HepG2 (cell line): ENCODE results near the gene CORO7. TPM values are rescaled to one million over a fixed set of nuclear protein-coding genes. Genes with fewer than 3 reads are reported as not detected.

ENCODE experiments used
- FOXM1 ChIP-seq: sonication (generic); formaldehyde crosslinking; IDR thresholded peaks from 2 replicates; pipeline ENCODE4 v1.5.0; 2020; ENCODE audit warnings: missing genetic modification reagents
- KLF16 ChIP-seq, 2 experiments: sonication (generic) in 1 of 2; formaldehyde crosslinking in 1 of 2; IDR thresholded peaks; 2 replicates each; pipeline versions ENCODE4 v1.6.1 to v1.8.0; 2016 to 2023; ENCODE audit warnings: missing genetic modification reagents in 2 of 2, missing compliant biosample characterization in 1 of 2
- PRMT3 ChIP-seq: sonication (generic); formaldehyde crosslinking; IDR thresholded peaks from 2 replicates; pipeline ENCODE4 v1.8.1; 2022; ENCODE audit warnings: low read depth, mild to moderate bottlenecking, moderate library complexity, missing genetic modification reagents, borderline replicate concordance
- SMAD9 ChIP-seq: sonication (generic); formaldehyde crosslinking; IDR thresholded peaks from 2 replicates; pipeline ENCODE4 v1.5.1; 2020; ENCODE audit warnings: mild to moderate bottlenecking, missing genetic modification reagents
- YEATS4 ChIP-seq: sonication (generic); formaldehyde crosslinking; IDR thresholded peaks from 2 replicates; pipeline ENCODE4 v1.4.0; 2020; ENCODE audit warnings: missing genetic modification reagents, borderline replicate concordance
- ZFP41 ChIP-seq: sonication (generic); formaldehyde crosslinking; IDR thresholded peaks from 2 replicates; pipeline ENCODE4 v1.4.0; 2020; ENCODE audit warnings: mild to moderate bottlenecking, missing genetic modification reagents, borderline replicate concordance
- ZMYM2 ChIP-seq: sonication (generic); formaldehyde crosslinking; IDR thresholded peaks from 2 replicates; pipeline ENCODE4 v1.8.0; 2022; ENCODE audit warnings: mild to moderate bottlenecking, missing genetic modification reagents
- ZNF468 ChIP-seq: sonication (generic); formaldehyde crosslinking; IDR thresholded peaks from 2 replicates; pipeline ENCODE4 v1.8.0; 2022; ENCODE audit warnings: mild to moderate bottlenecking, moderate library complexity, missing genetic modification reagents
- ZNF709 ChIP-seq: sonication (generic); formaldehyde crosslinking; IDR thresholded peaks from 2 replicates; pipeline ENCODE4 v1.5.0; 2020; ENCODE audit warnings: mild to moderate bottlenecking, missing genetic modification reagents
- ZNF780A ChIP-seq: sonication (generic); formaldehyde crosslinking; IDR thresholded peaks from 2 replicates; pipeline ENCODE4 v1.8.0; 2022; ENCODE audit warnings: mild to moderate bottlenecking, missing genetic modification reagents, moderate library complexity
- polyA plus RNA-seq, 8 experiments: library from polyadenylated mRNA; depleted of rRNA in 3 of 8; stranded (reverse) in 7 of 8; unstranded in 1 of 8; fragments of >200 nt; fragmentation: Illumina TruSeq in 4 of 8; extraction: Trizol in 4 of 8; gene quantifications; 2 replicates each; pipeline versions ENCODE4 v1.2.1 to v1.2.3, GENCODE V29; 2011 to 2016; ENCODE audit warnings: low read depth in 4 of 8, missing spikeins in 1 of 8, mixed read lengths in 1 of 8; ENCODE audit not compliant: insufficient read depth in 1 of 8
- total RNA-seq, 5 experiments: library from RNA; depleted of rRNA; stranded (reverse); fragments of >200 nt; fragmentation: Illumina TruSeq; extraction: Trizol; gene quantifications; 2 replicates each; pipeline ENCODE4 v1.2.3, GENCODE V29; 2016; ENCODE audit warnings: low read depth in 1 of 5
- TF ChIP-seq, protein P1 (sequence below): sonication (generic); formaldehyde crosslinking; IDR thresholded peaks from 2 replicates; pipeline ENCODE4 v1.8.0; 2022; ENCODE audit warnings: low read depth, missing genetic modification reagents
- TF ChIP-seq, protein P2 (sequence below), 2 experiments: sonication (generic) in 1 of 2; formaldehyde crosslinking in 1 of 2; IDR thresholded peaks; 2 replicates each; pipeline versions ENCODE4 v1.4.0 to v1.6.1; 2016 to 2020; ENCODE audit warnings: borderline replicate concordance in 1 of 2, low read depth in 1 of 2, mild to moderate bottlenecking in 1 of 2, missing genetic modification reagents in 1 of 2
- TF ChIP-seq, protein P3 (sequence below): sonication (generic); formaldehyde crosslinking; IDR thresholded peaks from 2 replicates; pipeline ENCODE4 v1.5.0; 2020; ENCODE audit warnings: missing genetic modification reagents, mild to moderate bottlenecking, borderline replicate concordance
- TF ChIP-seq, protein P4 (sequence below): sonication (generic); formaldehyde crosslinking; IDR thresholded peaks from 2 replicates; pipeline ENCODE4 v1.5.0; 2020; ENCODE audit warnings: missing genetic modification reagents
- TF ChIP-seq, protein P5 (sequence below): conservative IDR thresholded peaks from 2 replicates; pipeline ENCODE4 v1.6.1; 2018; ENCODE audit warnings: missing genetic modification reagents
- TF ChIP-seq, protein P6 (sequence below): sonication (generic); formaldehyde crosslinking; IDR thresholded peaks from 2 replicates; pipeline ENCODE4 v1.4.0; 2020; ENCODE audit warnings: missing genetic modification reagents

Gene CORO7
- total and polyA plus RNA-seq, 2 of the 13 experiments (the other 11 are each of a cell fraction or from before 2014, with no cell fraction given): 9.9 to 14.3 TPM

DNA sequence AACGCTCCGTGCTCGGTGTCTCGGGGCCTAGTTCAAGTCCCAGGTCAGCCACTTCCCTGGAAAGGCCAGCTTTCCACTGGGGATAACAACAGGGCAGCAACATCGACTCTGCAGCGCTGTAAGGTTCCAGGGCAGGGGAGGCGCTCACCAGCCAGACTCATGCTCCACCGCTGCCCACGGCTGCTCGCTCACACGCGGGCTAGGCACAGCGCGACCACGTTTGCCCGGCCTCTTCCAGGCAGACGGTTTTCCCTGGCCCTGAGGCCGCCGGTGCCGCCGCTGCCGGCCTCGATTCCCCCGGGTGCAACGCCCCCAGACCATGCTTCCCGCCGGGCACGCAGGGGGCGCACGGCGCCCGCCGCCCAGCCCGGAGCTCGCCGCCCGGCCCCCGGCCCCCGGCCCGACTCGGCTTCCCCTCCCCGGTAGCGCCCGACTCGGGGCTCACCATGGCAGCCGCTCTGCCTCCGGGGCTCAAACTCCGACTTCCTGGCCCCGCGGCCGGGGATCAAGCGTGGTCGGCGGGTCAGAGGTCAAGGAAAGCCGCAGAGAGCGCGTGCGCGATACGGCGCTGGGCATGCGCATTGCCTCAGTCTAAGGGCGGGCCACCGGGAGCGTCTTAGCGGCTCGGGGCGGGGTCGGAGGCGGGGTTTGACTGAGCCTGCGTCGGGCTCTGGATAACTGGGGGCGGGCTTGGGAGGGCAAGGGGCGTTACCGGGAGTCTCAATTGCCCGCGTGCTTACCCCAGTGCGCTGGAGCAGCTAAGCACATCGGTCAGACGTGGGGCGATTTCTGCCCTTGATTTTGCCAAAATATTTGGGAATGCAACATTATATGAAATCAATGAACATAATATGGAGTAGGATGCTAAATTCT is 65.4 kb downstream of the CORO7 start, which contains the start of gene PAM16 (continued):
- TF ChIP-seq, protein P1, sequence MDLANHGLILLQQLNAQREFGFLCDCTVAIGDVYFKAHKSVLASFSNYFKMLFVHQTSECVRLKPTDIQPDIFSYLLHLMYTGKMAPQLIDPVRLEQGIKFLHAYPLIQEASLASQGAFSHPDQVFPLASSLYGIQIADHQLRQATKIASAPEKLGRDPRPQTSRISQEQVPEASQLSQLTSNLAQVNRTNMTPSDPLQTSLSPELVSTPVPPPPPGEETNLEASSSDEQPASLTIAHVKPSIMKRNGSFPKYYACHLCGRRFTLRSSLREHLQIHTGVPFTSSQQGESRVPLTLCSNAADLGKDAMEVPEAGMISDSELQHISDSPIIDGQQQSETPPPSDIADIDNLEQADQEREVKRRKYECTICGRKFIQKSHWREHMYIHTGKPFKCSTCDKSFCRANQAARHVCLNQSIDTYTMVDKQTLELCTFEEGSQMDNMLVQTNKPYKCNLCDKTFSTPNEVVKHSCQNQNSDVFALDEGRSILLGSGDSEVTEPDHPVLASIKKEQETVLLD (CRISPR knock-in tag): no peak
- TF ChIP-seq, protein P2, sequence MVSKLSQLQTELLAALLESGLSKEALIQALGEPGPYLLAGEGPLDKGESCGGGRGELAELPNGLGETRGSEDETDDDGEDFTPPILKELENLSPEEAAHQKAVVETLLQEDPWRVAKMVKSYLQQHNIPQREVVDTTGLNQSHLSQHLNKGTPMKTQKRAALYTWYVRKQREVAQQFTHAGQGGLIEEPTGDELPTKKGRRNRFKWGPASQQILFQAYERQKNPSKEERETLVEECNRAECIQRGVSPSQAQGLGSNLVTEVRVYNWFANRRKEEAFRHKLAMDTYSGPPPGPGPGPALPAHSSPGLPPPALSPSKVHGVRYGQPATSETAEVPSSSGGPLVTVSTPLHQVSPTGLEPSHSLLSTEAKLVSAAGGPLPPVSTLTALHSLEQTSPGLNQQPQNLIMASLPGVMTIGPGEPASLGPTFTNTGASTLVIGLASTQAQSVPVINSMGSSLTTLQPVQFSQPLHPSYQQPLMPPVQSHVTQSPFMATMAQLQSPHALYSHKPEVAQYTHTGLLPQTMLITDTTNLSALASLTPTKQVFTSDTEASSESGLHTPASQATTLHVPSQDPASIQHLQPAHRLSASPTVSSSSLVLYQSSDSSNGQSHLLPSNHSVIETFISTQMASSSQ (IDR thresholded peaks at IDR 0.05; ENCODE audit: low read depth): no peak
- TF ChIP-seq, protein P2 (CRISPR knock-in tag; IDR thresholded peaks at IDR 0.05; ENCODE audit: borderline replicate concordance): no peak
- TF ChIP-seq ZNF780A (CRISPR knock-in tag): no peak
- TF ChIP-seq, protein P3, sequence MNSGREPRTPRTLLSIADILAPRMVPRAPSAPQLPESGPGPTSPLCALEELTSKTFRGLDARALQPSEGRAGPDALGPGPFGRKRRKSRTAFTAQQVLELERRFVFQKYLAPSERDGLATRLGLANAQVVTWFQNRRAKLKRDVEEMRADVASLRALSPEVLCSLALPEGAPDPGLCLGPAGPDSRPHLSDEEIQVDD: peak; percentile 73; the same call in 1 of the 2 replicates
- TF ChIP-seq ZMYM2 (CRISPR knock-in tag): peak; percentile 13; the same call in 1 of the 2 replicates
- no peak for TF ChIP-seq FOXM1 (CRISPR knock-in tag)
- no peak for TF ChIP-seq SMAD9
- TF ChIP-seq, protein P4, sequence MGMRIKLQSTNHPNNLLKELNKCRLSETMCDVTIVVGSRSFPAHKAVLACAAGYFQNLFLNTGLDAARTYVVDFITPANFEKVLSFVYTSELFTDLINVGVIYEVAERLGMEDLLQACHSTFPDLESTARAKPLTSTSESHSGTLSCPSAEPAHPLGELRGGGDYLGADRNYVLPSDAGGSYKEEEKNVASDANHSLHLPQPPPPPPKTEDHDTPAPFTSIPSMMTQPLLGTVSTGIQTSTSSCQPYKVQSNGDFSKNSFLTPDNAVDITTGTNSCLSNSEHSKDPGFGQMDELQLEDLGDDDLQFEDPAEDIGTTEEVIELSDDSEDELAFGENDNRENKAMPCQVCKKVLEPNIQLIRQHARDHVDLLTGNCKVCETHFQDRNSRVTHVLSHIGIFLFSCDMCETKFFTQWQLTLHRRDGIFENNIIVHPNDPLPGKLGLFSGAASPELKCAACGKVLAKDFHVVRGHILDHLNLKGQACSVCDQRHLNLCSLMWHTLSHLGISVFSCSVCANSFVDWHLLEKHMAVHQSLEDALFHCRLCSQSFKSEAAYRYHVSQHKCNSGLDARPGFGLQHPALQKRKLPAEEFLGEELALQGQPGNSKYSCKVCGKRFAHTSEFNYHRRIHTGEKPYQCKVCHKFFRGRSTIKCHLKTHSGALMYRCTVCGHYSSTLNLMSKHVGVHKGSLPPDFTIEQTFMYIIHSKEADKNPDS (CRISPR knock-in tag): 0 out of 2 replicates have a peak, but pooled peaks have one; percentile 71
- TF ChIP-seq, protein P5, sequence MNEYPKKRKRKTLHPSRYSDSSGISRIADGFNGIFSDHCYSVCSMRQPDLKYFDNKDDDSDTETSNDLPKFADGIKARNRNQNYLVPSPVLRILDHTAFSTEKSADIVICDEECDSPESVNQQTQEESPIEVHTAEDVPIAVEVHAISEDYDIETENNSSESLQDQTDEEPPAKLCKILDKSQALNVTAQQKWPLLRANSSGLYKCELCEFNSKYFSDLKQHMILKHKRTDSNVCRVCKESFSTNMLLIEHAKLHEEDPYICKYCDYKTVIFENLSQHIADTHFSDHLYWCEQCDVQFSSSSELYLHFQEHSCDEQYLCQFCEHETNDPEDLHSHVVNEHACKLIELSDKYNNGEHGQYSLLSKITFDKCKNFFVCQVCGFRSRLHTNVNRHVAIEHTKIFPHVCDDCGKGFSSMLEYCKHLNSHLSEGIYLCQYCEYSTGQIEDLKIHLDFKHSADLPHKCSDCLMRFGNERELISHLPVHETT: no peak; the same call in 1 of the 2 replicates
- peak in 1 of 2 experiments; percentile 51; a peak in 1 of 4 replicates for TF ChIP-seq KLF16 (CRISPR knock-in tag; IDR thresholded peaks at IDR 0.05)
- no peak for TF ChIP-seq ZNF468 (CRISPR knock-in tag)
- no peak for TF ChIP-seq ZFP41 (CRISPR knock-in tag)
- peak; percentile 73; the same call in 1 of the 2 replicates for TF ChIP-seq YEATS4 (CRISPR knock-in tag)
- TF ChIP-seq, protein P6, sequence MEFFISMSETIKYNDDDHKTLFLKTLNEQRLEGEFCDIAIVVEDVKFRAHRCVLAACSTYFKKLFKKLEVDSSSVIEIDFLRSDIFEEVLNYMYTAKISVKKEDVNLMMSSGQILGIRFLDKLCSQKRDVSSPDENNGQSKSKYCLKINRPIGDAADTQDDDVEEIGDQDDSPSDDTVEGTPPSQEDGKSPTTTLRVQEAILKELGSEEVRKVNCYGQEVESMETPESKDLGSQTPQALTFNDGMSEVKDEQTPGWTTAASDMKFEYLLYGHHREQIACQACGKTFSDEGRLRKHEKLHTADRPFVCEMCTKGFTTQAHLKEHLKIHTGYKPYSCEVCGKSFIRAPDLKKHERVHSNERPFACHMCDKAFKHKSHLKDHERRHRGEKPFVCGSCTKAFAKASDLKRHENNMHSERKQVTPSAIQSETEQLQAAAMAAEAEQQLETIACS (CRISPR knock-in tag): peak; percentile 39; the same call in 1 of the 2 replicates
- no peak for TF ChIP-seq PRMT3 (CRISPR knock-in tag)
- TF ChIP-seq ZNF709 (CRISPR knock-in tag): no peak
